Retinal pigment epithelial cell (primary cell): ENCODE data around the gene DICER1.

ENCODE experiments used
- DNase-seq: peaks from one replicate; pipeline ENCODE4 v3.0.0-alpha.2; 2010; ENCODE audit warnings: low read depth
- H3K4me3 ChIP-seq: 2 replicates; pipeline ENCODE4 v1.5.1; 2011; ENCODE audit warnings: mild to moderate bottlenecking, low read length, control low read depth, moderate library complexity
- CTCF ChIP-seq: conservative IDR thresholded peaks from 2 replicates; pipeline ENCODE4 v1.5.1; 2011; ENCODE audit warnings: low read depth, low read length, control low read depth, inconsistent platforms

The DICER1 gene

GRCh38 chr14:95197551-95197950 lies 40.2 kb upstream of the DICER1 start:
- no peak for DNase-seq
- TF ChIP-seq CTCF: no peak
- no peak overlapping the region for H3K4me3 ChIP-seq

- no peak for DNase-seq
- H3K4me3 ChIP-seq: no peak overlapping the region
- TF ChIP-seq CTCF: no peak
Observed at GRCh38 chr14:95196826-95197545, 39.7 kb upstream of the DICER1 start.

GRCh38 chr14:95196268-95196667 lies 38.9 kb upstream of the DICER1 start:
- H3K4me3 ChIP-seq: no peak overlapping the region
- peak; percentile 8 for TF ChIP-seq CTCF
- no peak for DNase-seq

- H3K4me3 ChIP-seq: no peak overlapping the region
- no peak for TF ChIP-seq CTCF
- no peak for DNase-seq
Observed at GRCh38 chr14:95195031-95195430, 37.7 kb upstream of the DICER1 start.

GRCh38 chr14:95193081-95193480 lies 35.8 kb upstream of the DICER1 start:
- H3K4me3 ChIP-seq: no peak overlapping the region
- DNase-seq: no peak
- TF ChIP-seq CTCF: no peak

GRCh38 chr14:95192311-95192710 lies 35.0 kb upstream of the DICER1 start:
- DNase-seq: no peak
- H3K4me3 ChIP-seq: no peak overlapping the region
- TF ChIP-seq CTCF: no peak

GRCh38 chr14:95191445-95192199 lies 34.3 kb upstream of the DICER1 start:
- no peak for TF ChIP-seq CTCF
- DNase-seq: no peak

More at GRCh38 chr14:95191445-95192199, 34.3 kb upstream of the DICER1 start:
- no peak overlapping the region for H3K4me3 ChIP-seq
